K562 (cell line): Measurements from ENCODE around the gene ALDH1A2. TPM values are rescaled to one million over a fixed set of nuclear protein-coding genes. Genes with fewer than 3 reads are reported as not detected.

Experiments
- ATF3 ChIP-seq, 2 experiments: fragments of 450-650 bp in 1 of 2; sonication (generic) in 1 of 2; formaldehyde crosslinking in 1 of 2; IDR thresholded peaks in 1 of 2; conservative IDR thresholded peaks in 1 of 2; 2 replicates each; pipeline versions ENCODE4 v1.6.1 to v1.8.1; 2016 to 2023; ENCODE audit warnings: mild to moderate bottlenecking in 2 of 2, moderate library complexity in 2 of 2, inconsistent platforms in 1 of 2, missing genetic modification reagents in 1 of 2
- CREB1 ChIP-seq, 2 experiments: sonication (generic) in 1 of 2; formaldehyde crosslinking in 1 of 2; IDR thresholded peaks; 2 replicates each; pipeline versions ENCODE4 v1.6.1 to v1.8.0; 2012 to 2022; ENCODE audit warnings: inconsistent platforms in 1 of 2, mild to moderate bottlenecking in 1 of 2, missing genetic modification reagents in 1 of 2, moderate library complexity in 1 of 2
- CREB3 ChIP-seq: fragments of 450-650 bp; conservative IDR thresholded peaks from 2 replicates; pipeline ENCODE4 v1.6.1; 2016; ENCODE audit warnings: missing genetic modification characterization, low read depth, mild to moderate bottlenecking, missing compliant biosample characterization, moderate library complexity
- ESRRA ChIP-seq: fragments of 450-650 bp; IDR thresholded peaks from 2 replicates; pipeline ENCODE4 v1.6.1; 2014; ENCODE audit warnings: low read depth, mild to moderate bottlenecking, moderate library complexity, borderline replicate concordance
- FOXJ2 ChIP-seq: fragments of 200-800 bp; sonication (Bioruptor generic); IDR thresholded peaks from 2 replicates; pipeline ENCODE4 v1.6.1; 2016; ENCODE audit warnings: missing genetic modification characterization, missing compliant biosample characterization
- KLF16 ChIP-seq: IDR thresholded peaks from 2 replicates; pipeline ENCODE4 v1.6.1; 2016; ENCODE audit warnings: antibody characterized with exemption
- MAX ChIP-seq: sonication (generic); formaldehyde crosslinking; IDR thresholded peaks from 2 replicates; pipeline ENCODE4 v1.9.0; 2022; ENCODE audit warnings: mild to moderate bottlenecking, missing genetic modification reagents
- MAZ ChIP-seq, 2 experiments: fragments of 450-650 bp in 1 of 2; sonication (generic) in 1 of 2; formaldehyde crosslinking; IDR thresholded peaks in 1 of 2; conservative IDR thresholded peaks in 1 of 2; 2 replicates each; pipeline versions ENCODE4 v1.4.0 to v1.5.0; 2020; ENCODE audit warnings: mild to moderate bottlenecking in 1 of 2, missing genetic modification reagents in 1 of 2
- MTA2 ChIP-seq: fragments of 450-650 bp; IDR thresholded peaks from 2 replicates; pipeline ENCODE4 v1.6.1; 2016; ENCODE audit warnings: low read depth
- PCBP2 ChIP-seq: fragments of 200-400 bp; formaldehyde crosslinking; IDR thresholded peaks from 2 replicates; pipeline ENCODE4 v1.6.1; 2018; ENCODE audit warnings: low read length, low read depth, mild to moderate bottlenecking, moderate library complexity; ENCODE audit not compliant: poor library complexity, severe bottlenecking
- POLR2AphosphoS2 ChIP-seq: IDR thresholded peaks from 2 replicates; pipeline ENCODE4 v1.6.1; 2012; ENCODE audit warnings: low read length, improper control_type of control experiment
- SMARCC2 ChIP-seq: fragments of 450-650 bp; IDR thresholded peaks from 2 replicates; pipeline ENCODE4 v1.6.1; 2017; ENCODE audit warnings: antibody characterized with exemption, moderate library complexity, mild to moderate bottlenecking, low read depth
- TEAD2 ChIP-seq: fragments of 450-650 bp; IDR thresholded peaks from 2 replicates; pipeline ENCODE4 v1.6.1; 2016; ENCODE audit warnings: missing genetic modification characterization, control low read depth, missing compliant biosample characterization
- THAP7 ChIP-seq: fragments of 250-450 bp; sonication (Bioruptor Pico); IDR thresholded peaks from 2 replicates; pipeline ENCODE4 v1.5.0; 2021
- ZNF395 ChIP-seq: fragments of 200-800 bp; sonication (Bioruptor generic); IDR thresholded peaks from 2 replicates; pipeline ENCODE4 v1.6.1; 2017; ENCODE audit warnings: missing genetic modification characterization, missing compliant biosample characterization
- ZNF449 ChIP-seq: fragments of 250-450 bp; sonication (Bioruptor Pico); IDR thresholded peaks from 2 replicates; pipeline ENCODE4 v1.8.0; 2022; ENCODE audit warnings: moderate library complexity, mild to moderate bottlenecking, inconsistent platforms
- ZNF740 ChIP-seq, 3 experiments: fragments of 200-800 bp in 1 of 3; sonication (Bioruptor generic) in 1 of 3; sonication (generic) in 1 of 3; formaldehyde crosslinking in 1 of 3; IDR thresholded peaks; 2 replicates each; pipeline versions ENCODE4 v1.6.1 to v1.8.0; 2016 to 2022; ENCODE audit warnings: mild to moderate bottlenecking in 2 of 3, missing compliant biosample characterization in 2 of 3, missing genetic modification characterization in 2 of 3, missing genetic modification reagents in 1 of 3
- polyA plus RNA-seq, 8 experiments: library from polyadenylated mRNA; depleted of rRNA in 4 of 8; stranded (reverse) in 5 of 8; unstranded in 3 of 8; fragments of >200 nt; fragmentation: Nextera tagmentation in 2 of 8; fragmentation: Illumina TruSeq in 1 of 8; extraction: Ambion mirVana in 2 of 8; extraction: Trizol in 1 of 8; gene quantifications; 2 replicates each; pipeline versions ENCODE4 v1.2.1 to v1.2.3, GENCODE V29; 2011 to 2014; ENCODE audit warnings: inconsistent platforms in 1 of 8, missing spikeins in 1 of 8
- total RNA-seq, 7 experiments: library from RNA; depleted of rRNA in 6 of 7; stranded (reverse); fragments of >200 nt in 6 of 7; fragmentation: Illumina TruSeq in 2 of 7; extraction: Trizol in 2 of 7; gene quantifications; 2 replicates each; pipeline versions ENCODE4 v1.2.1 to v1.2.3, GENCODE V29; 2011 to 2021; ENCODE audit warnings: low replicate concordance in 1 of 7

The ALDH1A2 gene
- total and polyA plus RNA-seq, 9 of the 15 experiments (the other 6 are each of a cell fraction or from before 2014, with no cell fraction given): 115 to 393 (median 333) TPM

GRCh38 chr15:57950381-57950946 lies 115.0 kb downstream of the ALDH1A2 start (continued):
- TF ChIP-seq ATF3 (IDR thresholded peaks at IDR 0.05) (peak; percentile 93), ATF3 (CRISPR knock-in tag; conservative IDR thresholded peaks at IDR 0.05) (no peak), ZNF449 (peak; percentile 63; the same call in 1 of the 2 replicates), KLF16 (no peak), PCBP2 (no peak), SMARCC2 (peak; percentile 40; the same call in 1 of the 2 replicates), THAP7 (peak; percentile 75; the same call in 1 of the 2 replicates), CREB1 (IDR thresholded peaks at IDR 0.05) (no peak), CREB1 (CRISPR knock-in tag; IDR thresholded peaks at IDR 0.05) (peak; percentile 59; the same call in 1 of the 2 replicates), CREB3 (tag) (peak; percentile 71; the same call in 1 of the 2 replicates), MAX (CRISPR knock-in tag) (peak; percentile 15; the same call in 1 of the 2 replicates), ZNF740 (CRISPR knock-in tag; IDR thresholded peaks at IDR 0.05) (no peak), ZNF740 (tag; IDR thresholded peaks at IDR 0.05) (peak in 1 of 2 experiments; percentile 80; a peak in 1 of 4 replicates), MAZ (CRISPR knock-in tag; conservative IDR thresholded peaks at IDR 0.05 in 1 of 2, IDR thresholded peaks at IDR 0.05 in 1 of 2) (peak; percentile 22 to 67; a peak in 1 of 4 replicates), TEAD2 (0 out of 2 replicates have a peak, but pooled peaks have one; percentile 12), POLR2AphosphoS2 (peak; percentile 44; the same call in 1 of the 2 replicates), FOXJ2 (peak; percentile 84), ZNF395 (CRISPR knock-in tag) (peak; percentile 92; the same call in 1 of the 2 replicates), ESRRA (peak; percentile 62), MTA2 (no peak)
